WTC11 (cell line): ENCODE results near the gene HACD3.
"Not testable (repeated sequence)": the region's sequence is repeated elsewhere in the genome, so short reads cannot be mapped to it uniquely, and the experiment has no call there.

ENCODE experiments used
- ATF6 ChIP-seq: sonication (generic); formaldehyde crosslinking; IDR thresholded peaks from 2 replicates; pipeline ENCODE4 v1.8.1; 2023; ENCODE audit warnings: mild to moderate bottlenecking, missing genetic modification reagents
- CREM ChIP-seq: sonication (generic); formaldehyde crosslinking; IDR thresholded peaks from 2 replicates; pipeline ENCODE4 v1.8.1; 2022; ENCODE audit warnings: mild to moderate bottlenecking, missing genetic modification reagents, moderate library complexity
- CTCF ChIP-seq: fragments of 200-600 bp; IDR thresholded peaks from 2 replicates; pipeline ENCODE4 v1.8.0; 2022; ENCODE audit warnings: antibody characterized with exemption
- IRF1 ChIP-seq: sonication (generic); formaldehyde crosslinking; IDR thresholded peaks from 2 replicates; pipeline ENCODE4 v1.8.0; 2023; ENCODE audit warnings: missing genetic modification reagents

DNA sequence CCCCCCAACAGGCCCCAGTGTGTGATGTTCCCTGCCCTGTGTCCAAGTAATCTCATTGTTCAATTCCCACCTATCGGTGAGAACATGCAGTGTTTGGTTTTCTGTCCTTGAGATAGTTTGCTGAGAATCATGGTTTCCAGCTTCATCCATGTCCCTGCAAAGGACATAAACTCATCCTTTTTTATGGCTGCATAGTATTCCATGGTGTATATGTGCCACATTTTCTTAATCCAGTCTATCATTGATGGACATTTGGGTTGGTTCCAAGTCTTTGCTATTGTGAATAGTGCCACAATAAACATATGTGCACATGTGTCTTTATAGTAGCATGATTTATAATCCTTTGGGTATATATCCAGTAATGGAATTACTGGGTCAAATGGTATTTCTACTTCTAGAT is 85.6 kb downstream of the HACD3 start:
- not testable (repeated sequence) for TF ChIP-seq IRF1; CTCF; CREM; ATF6 (CRISPR knock-in tag)
